GM12891 (cell line): ENCODE measurements around the gene ARHGAP9.
"Not testable (repeated sequence)": the region's sequence is repeated elsewhere in the genome, so short reads cannot be mapped to it uniquely, and the experiment has no call there.

ENCODE experiments used
- DNase-seq: peaks from one replicate; pipeline ENCODE4 v3.0.0; 2011; ENCODE audit warnings: low spot score; ENCODE audit not compliant: insufficient read length
- FAIRE-seq: peaks from 2 replicates; lab custom pipeline; 2011; peaks lifted over from hg19 to GRCh38; lab: Jason Lieb, UNC
- PAX5 ChIP-seq: IDR thresholded peaks from 2 replicates; pipeline ENCODE4 v1.6.1; 2011; ENCODE audit warnings: low read length, moderate library complexity, mild to moderate bottlenecking; ENCODE audit not compliant: insufficient read depth, severe bottlenecking
- POLR2A ChIP-seq: IDR thresholded peaks from 2 replicates; pipeline ENCODE4 v1.6.1; 2011; ENCODE audit warnings: low read depth, low read length, control low read depth
- POLR2AphosphoS5 ChIP-seq: IDR thresholded peaks from 2 replicates; pipeline ENCODE4 v1.6.1; 2011; ENCODE audit warnings: low read depth, low read length, control low read depth
- POU2F2 ChIP-seq: IDR thresholded peaks from 2 replicates; pipeline ENCODE4 v1.6.1; 2011; ENCODE audit warnings: low read depth, mild to moderate bottlenecking, control low read depth, low read length, moderate library complexity
- SPI1 ChIP-seq: IDR thresholded peaks from 2 replicates; pipeline ENCODE4 v1.6.1; 2011; ENCODE audit warnings: low read depth, low read length, control low read depth
- TAF1 ChIP-seq: IDR thresholded peaks from 2 replicates; pipeline ENCODE4 v1.6.1; 2011; ENCODE audit warnings: low read depth, low read length, control low read depth

The ARHGAP9 gene

GRCh38 chr12:57451233-57451778, 28.4 kb downstream of the ARHGAP9 start:
- no peak for DNase-seq
- no peak for FAIRE-seq
- TF ChIP-seq SPI1 (no peak), PAX5 (no peak), POLR2AphosphoS5 (no peak), POU2F2 (no peak), TAF1 (no peak), POLR2A (no peak)

DNA sequence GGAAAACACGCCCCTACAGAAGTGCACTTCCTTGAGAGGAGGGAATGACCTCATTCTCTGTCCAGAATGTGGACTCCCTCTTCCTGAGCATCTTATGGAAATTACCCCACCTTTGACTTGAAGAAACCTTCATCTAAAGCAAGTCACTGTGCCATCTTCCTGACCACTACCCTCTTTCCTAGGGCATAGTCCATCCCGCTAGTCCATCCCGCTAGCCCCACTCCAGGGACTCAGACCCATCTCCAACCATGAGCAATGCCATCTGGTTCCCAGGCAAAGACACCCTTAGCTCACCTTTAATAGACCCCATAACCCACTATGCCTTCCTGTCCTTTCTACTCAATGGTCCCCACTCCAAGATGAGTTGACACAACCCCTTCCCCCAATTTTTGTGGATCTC, 29.6 kb downstream of the ARHGAP9 start:
- DNase-seq = no peak
- TF ChIP-seq SPI1 (no peak), POLR2A (no peak), POLR2AphosphoS5 (no peak), PAX5 (no peak), TAF1 (no peak), POU2F2 (no peak)
- no peak for FAIRE-seq

GRCh38 chr12:57449375-57449774, 30.3 kb downstream of the ARHGAP9 start:
- TF ChIP-seq SPI1 = no peak
- TF ChIP-seq POLR2AphosphoS5 = no peak
- DNase-seq = no peak
- FAIRE-seq = no peak

DNA sequence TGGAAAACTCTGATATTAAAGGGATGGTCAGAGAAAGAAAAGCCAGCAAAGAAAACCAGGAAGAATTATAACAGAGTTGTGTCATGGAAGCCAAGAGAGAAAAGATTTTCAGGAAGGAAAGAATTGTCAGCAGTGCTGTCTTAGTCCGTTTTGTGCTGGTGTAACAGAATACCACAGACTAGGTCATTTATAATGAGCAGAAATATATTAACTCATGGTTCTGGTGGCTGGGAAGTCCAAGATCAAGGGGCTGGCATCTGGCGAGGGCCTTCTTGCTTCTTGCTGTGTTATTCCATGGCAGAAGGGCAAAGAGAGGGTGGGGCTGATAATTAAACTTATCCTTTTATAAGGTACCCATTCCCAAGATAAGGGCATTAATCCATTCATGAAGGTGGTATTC, 31.0 kb downstream of the ARHGAP9 start:
- TF ChIP-seq POU2F2 (no peak), SPI1 (no peak), POLR2AphosphoS5 (no peak), POLR2A (no peak), PAX5 (no peak), TAF1 (no peak)
- FAIRE-seq (no peak), DNase-seq (no peak)

DNA sequence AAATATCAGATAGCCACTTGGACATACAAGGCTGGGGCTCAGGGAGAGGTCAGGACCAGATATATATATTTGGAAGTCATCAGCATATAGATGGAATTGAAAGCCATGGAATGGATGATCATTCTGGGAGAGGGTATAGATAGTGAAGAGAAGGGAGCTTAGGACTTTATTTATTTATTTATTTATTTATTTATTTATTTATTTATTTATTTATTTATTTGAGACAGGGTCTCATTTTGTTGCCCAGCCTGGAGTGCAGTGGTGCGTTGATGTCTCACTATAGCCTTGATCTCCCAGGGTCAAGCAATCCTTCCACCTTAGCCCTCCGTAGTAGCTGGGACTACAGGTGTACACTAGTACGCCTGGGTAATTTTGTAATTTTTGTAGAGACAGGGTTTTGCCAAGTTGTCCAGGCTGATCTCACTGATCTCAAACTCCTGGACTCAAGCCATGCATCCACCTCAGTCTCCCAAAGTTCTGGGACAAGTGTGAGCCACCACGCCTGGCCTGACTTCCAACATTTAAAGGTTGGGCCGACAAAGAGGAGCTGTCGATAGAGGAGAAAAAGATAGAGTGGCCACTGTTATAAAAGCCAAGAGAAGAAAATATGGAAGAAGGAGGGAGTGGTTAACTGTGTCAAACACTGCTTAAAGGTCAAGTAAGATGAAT, 33.2 kb downstream of the ARHGAP9 start:
- no peak for DNase-seq
- TF ChIP-seq POLR2AphosphoS5 = no peak
- no peak for TF ChIP-seq POU2F2
- TF ChIP-seq POLR2A = no peak
- TF ChIP-seq TAF1 = no peak
- no peak for TF ChIP-seq PAX5
- TF ChIP-seq SPI1 = no peak
- no peak for FAIRE-seq

DNA sequence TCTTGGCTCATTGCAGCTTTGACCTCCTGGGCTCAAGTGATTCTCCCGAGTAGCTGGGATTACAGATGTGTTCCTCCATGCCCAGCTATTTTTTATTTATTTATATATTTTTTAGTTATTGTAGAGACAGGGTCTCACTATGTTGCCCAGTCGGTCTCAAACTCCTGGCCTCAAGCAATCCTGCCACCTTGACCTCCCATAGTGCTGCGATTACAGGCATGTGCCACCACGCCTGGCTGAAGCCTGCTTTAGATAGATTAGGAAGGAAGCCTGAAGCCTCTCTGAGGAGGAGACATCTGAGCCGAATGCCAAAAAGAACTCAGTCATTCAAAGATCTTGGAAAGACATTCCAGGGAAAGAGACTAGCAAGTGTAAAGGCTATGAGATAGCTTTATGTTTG, 34.9 kb downstream of the ARHGAP9 start:
- no peak for TF ChIP-seq POLR2AphosphoS5
- no peak for TF ChIP-seq TAF1
- no peak for TF ChIP-seq SPI1
- TF ChIP-seq PAX5 = no peak
- TF ChIP-seq POU2F2 = no peak
- no peak for FAIRE-seq

GRCh38 chr12:57444337-57444736, 35.3 kb downstream of the ARHGAP9 start:
- DNase-seq, FAIRE-seq: not testable (repeated sequence)

More for the DNA sequence above, 34.9 kb downstream of the ARHGAP9 start:
- no peak for DNase-seq

GRCh38 chr12:57441846-57442427, 37.7 kb downstream of the ARHGAP9 start:
- no peak for DNase-seq
- TF ChIP-seq POLR2A (no peak), PAX5 (no peak), TAF1 (no peak), SPI1 (no peak), POU2F2 (no peak), POLR2AphosphoS5 (no peak)
- FAIRE-seq = no peak

DNA sequence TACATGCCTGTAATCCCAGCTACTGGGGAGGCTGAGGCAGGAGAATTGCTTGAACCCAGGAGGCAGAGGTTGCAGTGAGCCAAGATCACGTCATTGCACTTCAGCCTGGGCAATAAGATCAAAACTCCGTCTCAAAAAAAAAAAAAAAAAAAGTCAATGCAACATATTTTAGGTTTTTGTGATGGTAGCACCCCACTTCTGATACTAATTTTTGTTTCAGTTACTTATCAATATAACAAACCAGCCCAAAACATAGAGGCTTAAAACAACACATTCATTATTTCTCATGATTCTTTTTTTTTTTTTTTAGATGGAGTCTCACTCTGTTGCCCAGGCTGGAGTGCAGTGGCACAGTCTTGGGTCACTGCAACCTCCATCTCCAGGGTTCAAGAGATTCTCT, 38.3 kb downstream of the ARHGAP9 start:
- not testable (repeated sequence) for DNase-seq

GRCh38 chr12:57439762-57440266, 39.9 kb downstream of the ARHGAP9 start:
- no peak for DNase-seq
- FAIRE-seq = no peak
- TF ChIP-seq POLR2AphosphoS5 (no peak), TAF1 (no peak), PAX5 (no peak), POU2F2 (no peak), SPI1 (no peak), POLR2A (no peak)

More for the DNA sequence above, 38.3 kb downstream of the ARHGAP9 start:
- FAIRE-seq = not testable (repeated sequence)

DNA sequence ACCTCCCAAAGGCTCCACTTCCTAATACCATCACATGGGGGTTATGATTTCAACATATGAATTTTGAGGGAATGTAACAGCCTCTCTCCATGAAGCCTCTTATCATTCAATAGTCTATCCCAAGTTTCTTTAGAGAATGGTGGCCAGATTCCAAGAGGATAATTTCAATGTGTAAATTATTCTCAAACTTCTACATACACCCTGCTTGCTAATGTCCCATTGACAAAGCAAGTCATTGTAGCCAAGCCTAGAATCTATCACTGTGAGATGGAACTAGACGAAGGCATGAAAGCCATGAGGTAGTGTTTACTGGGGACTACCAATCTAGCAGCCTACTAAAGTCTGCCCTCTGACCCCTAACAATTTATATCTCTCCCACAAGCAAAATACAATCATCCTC, 41.3 kb downstream of the ARHGAP9 start:
- FAIRE-seq (no peak), DNase-seq (no peak)

More for the DNA sequence above, 41.3 kb downstream of the ARHGAP9 start:
- TF ChIP-seq POLR2A = no peak
- TF ChIP-seq POU2F2 = no peak
- TF ChIP-seq TAF1 = no peak
- TF ChIP-seq SPI1 = no peak
- no peak for TF ChIP-seq POLR2AphosphoS5
- TF ChIP-seq PAX5 = no peak
